Adrenal gland (tissue), 5 donors: Measurements from ENCODE around the gene MED13.

Source experiments
- POLR2A ChIP-seq, 2 donors: fragments of 450-650 bp; IDR thresholded peaks; one replicate each; pipeline ENCODE4 v1.6.1; 2017; ENCODE audit warnings: antibody characterized with exemption in 2 of 2, mild to moderate bottlenecking in 2 of 2, moderate library complexity in 1 of 2
- TF ChIP-seq, protein P1 (sequence below), 6 experiments: fragments of 450-650 bp in 4 of 6; fragments of 200-600 bp in 2 of 6; sonication (generic) in 1 of 6; IDR thresholded peaks; 1 replicate in 5 of 6; 2 replicates in 1 of 6; pipeline versions ENCODE4 v1.5.1 to v1.8.0; 2016 to 2021; ENCODE audit warnings: antibody characterized with exemption in 6 of 6, mild to moderate bottlenecking in 2 of 6, moderate library complexity in 1 of 6
- donor health status: DM: no; HTN: no; CAD: no.

- TF ChIP-seq, protein P1, sequence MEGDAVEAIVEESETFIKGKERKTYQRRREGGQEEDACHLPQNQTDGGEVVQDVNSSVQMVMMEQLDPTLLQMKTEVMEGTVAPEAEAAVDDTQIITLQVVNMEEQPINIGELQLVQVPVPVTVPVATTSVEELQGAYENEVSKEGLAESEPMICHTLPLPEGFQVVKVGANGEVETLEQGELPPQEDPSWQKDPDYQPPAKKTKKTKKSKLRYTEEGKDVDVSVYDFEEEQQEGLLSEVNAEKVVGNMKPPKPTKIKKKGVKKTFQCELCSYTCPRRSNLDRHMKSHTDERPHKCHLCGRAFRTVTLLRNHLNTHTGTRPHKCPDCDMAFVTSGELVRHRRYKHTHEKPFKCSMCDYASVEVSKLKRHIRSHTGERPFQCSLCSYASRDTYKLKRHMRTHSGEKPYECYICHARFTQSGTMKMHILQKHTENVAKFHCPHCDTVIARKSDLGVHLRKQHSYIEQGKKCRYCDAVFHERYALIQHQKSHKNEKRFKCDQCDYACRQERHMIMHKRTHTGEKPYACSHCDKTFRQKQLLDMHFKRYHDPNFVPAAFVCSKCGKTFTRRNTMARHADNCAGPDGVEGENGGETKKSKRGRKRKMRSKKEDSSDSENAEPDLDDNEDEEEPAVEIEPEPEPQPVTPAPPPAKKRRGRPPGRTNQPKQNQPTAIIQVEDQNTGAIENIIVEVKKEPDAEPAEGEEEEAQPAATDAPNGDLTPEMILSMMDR (IDR thresholded peaks at IDR 0.05) = no peak
- TF ChIP-seq POLR2A (IDR thresholded peaks at IDR 0.05) = no peak
Measured at GRCh38 chr17:62105861-62106260, 40.8 kb upstream of the MED13 start.
